ENCODE data around the gene KCNT2.

Gene KCNT2

DNA sequence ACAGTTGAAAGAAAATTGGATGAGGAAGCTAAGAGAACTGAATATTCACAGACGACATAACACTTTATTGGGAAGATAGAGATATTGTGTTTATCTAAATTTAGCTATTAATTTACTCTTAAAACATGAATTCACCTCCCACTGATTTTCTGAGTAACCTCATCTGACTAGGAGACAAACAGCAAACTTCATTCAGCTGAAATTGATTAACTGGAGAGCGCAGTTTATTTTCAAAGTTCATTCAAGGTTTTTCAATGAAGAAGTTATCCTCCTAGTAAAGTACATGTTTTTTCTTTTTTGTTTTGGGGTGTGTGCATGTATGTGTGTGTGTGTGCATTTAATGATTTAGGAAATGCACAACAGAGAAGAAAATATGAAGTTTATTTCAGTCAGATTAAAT, 215.0 kb downstream of the KCNT2 start:
- no peak for DNase-seq

DNA sequence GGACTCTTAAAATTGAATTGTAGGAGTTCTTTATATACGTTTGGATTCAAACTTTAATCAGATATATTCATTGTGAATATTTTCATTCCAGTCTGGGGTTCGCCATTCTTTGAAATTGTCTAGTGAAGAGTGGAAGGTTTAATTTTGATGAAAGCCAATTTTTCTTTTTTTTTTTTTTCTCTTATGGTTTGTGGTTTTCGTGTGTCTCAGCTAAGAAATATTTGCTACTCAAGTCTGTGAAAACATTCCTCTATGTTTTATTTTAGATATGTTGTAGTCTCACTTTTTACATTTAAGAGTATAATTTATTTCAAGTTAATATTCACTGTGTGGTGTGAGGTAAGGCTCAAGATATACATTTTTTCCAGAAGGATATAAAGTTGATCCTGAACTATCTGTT, 220.5 kb downstream of the KCNT2 start:
- peak; percentile 54 for DNase-seq

DNA sequence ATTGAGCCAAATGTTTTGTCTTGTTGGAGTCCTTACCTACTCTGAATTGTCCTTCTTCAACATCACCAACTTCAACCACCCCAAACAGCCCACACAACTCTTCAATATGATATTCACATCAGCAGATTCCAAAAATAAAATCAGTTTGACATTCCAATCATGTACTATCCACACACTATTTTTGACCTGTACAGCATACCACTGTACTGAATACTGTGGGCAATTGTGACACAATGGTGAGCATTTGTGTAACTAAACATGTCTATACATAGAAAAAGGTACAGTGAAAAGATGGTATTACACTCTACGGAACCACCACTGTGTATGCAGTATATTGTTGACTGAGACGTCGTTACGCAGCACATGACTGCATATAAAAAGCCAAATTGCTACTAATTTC, 223.1 kb downstream of the KCNT2 start:
- no peak for DNase-seq

DNA sequence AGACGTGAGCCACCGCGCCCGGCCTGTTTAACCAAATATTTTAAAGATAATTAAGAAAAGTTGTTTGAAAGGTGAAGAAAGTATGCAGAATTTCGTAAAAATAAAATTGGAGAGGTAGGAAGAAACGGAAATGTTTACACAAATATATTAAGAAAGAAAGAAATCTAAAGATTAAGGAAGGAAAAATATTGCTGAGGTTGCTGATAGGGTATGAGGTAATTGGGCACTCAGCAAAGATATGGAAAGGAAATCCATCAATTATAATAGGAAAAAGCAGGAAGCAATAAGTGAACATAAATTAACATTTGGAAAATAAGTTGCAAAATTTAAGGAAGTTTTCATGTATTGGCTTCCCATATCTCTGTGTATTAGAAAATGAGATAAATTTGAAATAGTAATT, 225.9 kb downstream of the KCNT2 start:
- DNase-seq = no peak

DNA sequence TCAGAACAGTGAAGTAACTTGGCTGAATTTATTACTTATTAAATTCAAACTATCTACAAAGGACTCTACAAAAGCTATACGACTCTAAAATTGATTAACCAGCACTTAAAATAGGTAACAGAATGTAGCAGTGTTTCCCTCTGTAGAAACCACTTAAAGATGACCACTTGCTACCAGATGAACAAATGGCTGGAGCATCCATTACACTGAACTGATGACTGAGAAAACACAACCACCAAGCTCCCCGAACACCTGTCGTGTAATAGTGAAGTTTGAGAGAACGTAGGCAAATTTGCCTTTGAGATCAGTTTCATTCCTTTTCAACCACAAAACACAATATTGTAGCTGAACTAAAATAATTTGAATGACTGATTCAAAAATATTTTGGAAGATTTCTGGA, 226.7 kb downstream of the KCNT2 start:
- DNase-seq = no peak

DNA sequence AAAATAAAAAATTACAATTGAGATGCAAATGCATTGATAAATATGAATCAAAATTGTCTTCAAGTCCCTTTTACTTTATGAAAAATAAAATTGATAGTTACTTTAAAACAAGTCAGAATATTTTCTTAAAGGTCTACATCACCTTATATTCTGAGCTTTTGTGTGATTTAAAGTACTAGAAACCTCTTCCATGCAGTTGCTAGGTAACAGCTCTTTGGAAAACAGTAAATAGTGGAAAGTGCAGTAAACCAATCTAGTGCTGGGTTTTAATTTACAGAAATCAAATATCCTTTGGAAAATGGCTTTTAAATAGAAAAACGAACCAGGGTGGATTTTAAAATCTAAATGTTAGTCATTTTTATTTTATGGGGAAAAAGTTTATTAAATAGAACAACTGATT, 227.9 kb downstream of the KCNT2 start:
- DNase-seq = no peak

DNA sequence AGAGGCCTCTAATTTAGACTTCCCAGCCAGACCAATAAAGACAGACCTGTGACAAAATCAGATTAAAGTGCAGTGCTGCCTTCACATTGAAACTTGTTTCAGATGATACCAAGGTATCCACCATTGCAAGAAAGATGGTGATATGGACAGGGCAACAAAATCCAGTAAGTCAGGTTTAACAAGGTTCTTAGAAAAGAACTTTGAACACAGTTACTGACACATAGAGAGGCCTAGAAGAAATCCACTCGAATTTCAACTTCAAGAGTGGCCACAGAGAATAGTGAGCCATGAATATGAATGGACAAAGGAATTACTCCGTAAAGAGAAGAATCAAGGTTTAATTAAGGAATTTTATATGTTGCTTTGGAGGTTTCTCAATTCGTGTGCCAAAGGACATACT, 230.4 kb downstream of the KCNT2 start:
- DNase-seq = no peak

DNA sequence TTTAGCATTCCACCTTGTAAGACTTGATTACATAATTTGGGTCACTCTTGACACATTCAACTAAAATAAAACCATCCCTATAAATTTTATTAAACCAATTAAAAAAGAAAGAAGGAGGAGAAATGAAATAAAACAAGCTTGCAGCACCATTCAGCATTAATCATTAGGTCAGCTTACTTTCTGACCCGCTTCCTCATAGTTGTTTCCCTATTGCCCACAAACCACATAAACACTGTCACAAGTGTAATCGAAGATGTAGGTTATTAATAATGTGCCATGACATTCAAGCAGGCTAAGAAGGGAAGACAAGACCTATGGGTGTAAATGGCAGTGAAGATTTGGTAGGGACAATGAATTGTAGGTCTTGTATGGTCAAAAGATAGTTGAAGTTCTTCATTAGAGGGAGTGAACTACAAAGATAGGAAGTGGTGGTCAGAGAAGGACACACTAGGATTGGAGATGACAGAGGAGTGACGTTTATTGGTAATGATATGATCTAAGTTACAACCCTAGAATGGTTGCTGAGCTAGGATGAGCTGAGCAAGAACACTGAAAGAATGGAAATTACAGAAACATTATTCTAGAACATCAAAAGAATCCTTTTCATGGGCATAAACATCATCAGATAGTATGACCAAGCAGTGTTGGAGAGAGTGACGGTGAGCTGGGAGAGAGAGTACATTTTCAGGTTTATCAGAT, 231.5 kb downstream of the KCNT2 start:
- no peak for DNase-seq

DNA sequence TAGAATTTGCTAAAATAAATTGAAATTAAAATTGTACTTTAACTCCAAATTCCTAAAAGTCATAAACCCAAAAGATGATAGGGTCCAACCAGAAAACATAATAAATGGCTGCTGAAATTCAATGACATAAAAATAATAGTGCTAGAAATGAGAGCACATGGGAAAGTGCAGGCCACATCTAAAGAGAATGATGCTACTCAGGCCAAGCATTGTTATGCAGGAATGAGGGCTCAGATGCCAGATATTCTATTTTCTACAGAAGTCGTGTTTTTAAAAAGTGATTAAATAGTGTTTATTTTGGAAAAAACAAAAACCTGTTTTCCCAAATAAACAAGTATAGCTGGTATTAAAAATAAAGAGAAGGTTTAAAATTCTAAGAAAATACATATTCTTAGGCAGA, 234.4 kb downstream of the KCNT2 start:
- no peak for DNase-seq

DNA sequence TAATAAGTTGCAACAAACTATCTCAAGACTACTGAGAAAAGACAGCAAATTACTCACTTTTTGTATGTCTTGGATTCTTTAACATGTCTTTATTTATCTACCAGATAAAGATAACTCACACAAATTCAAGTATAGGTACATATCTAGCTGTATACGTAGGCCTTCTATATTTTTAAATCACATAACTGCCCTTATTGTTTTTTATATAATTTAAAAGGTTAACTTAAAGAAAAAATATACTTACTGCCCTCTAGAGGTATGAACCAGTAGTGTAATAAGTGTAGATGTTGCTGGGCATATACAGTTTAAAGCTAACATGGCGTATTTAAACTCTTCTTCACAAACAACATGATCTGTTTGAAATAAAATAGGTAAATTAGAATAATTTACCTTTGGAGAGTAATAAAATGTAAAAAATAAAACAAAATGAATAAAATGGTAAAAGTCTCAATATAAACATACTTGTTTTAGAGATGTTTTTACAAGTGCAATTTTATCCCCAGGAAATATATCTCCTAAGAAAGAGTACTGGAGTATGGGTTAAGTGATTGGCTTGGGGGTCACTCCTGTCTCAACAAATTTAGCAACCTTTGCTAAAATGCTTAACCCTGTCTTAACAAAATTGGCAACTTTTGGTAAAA, 235.2 kb downstream of the KCNT2 start:
- peak; percentile 28 for DNase-seq

DNA sequence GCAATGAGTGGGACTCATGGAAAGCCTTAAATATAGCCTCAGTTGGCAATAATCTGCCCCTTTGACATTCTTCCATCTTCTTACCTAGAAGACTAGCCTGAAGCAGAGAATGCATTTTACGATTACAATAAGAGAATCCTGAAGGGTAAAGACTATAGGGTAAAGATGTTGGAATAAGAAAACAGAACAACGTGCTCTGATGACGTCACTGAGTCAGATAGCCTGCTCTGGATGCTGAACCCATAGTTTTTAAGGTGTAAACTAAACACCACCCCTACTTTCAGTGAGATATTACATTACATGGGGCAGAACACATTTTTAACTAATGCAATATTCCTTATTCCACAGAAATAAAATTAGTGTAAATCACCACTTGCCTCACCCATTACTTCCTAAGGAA, 240.4 kb downstream of the KCNT2 start:
- no peak for DNase-seq

DNA sequence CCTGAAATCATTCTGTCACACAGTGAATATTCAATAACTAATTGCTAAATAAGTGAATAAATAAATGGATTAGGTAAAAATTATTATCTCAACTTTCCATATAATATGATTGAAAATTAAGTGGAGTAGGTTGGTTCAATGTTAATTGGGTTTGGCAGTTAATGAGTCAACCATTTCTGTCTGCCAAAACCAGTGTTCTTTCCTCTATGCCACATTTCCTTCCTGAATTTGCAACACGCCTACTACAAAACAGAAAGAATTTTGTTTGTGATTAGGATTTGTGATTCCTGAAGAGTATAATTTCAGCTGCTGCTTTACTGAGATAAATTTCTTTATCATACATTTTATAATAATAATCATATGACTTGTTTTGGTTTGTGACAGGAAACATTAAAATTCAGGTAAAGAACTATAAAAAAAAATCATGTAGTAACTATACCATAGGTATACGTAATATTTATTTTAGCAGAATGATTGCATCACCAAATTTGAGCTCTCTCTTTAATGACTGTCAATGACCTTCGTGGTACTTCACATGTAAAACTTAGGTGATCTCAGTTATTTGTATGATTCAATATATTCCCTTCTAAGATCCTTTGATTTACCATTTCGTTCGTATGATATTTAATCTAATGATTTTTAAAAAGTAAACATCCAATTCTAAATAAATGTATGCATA, 241.3 kb downstream of the KCNT2 start:
- DNase-seq = no peak

DNA sequence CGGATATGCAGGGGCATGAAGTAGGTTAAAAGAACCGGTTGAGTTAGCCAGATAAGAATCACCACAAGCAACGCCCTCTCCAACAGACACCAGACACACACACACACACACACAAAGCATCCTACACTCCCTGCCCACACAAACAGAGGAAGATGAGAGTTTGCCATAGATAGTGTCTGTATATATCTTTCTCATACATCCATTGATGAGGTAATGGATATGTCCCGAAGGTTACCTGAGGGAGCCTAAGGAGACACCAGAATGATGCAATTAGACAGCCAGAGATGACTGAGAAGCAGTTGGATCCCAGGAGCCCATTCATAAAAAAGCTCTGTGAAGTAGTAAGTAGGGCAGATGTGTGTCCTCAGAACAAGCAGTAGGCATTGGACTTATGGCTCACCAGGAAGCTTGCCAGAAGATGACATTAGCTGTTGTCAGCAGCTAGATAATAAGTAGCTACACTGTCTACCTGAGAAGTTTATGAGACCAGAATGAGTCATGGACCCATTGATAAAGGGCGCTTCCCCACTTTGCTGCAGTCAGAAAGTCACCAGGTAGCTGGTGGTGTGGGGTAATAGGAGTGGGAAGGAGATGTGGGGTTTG, 247.0 kb downstream of the KCNT2 start:
- peak; percentile 9 for DNase-seq

DNA sequence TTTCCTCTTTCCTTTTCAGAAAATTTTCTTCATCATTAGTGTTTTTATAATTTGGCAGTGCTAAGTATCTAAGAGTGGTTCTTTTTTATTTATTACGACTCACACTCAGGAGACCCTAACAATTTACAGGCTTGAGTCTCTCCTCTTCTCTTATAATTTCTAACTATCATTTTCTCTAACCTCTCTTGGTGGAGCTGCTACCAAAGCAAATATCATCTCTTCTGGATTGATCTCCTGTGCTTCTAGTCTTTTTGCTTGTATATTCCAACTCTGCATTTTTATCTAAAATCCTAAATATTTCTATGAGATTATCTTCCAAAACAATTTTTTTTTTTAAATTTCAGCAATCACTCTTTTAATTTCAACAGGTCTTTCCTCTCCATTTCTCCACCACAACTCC, 250.3 kb downstream of the KCNT2 start:
- no peak for DNase-seq

DNA sequence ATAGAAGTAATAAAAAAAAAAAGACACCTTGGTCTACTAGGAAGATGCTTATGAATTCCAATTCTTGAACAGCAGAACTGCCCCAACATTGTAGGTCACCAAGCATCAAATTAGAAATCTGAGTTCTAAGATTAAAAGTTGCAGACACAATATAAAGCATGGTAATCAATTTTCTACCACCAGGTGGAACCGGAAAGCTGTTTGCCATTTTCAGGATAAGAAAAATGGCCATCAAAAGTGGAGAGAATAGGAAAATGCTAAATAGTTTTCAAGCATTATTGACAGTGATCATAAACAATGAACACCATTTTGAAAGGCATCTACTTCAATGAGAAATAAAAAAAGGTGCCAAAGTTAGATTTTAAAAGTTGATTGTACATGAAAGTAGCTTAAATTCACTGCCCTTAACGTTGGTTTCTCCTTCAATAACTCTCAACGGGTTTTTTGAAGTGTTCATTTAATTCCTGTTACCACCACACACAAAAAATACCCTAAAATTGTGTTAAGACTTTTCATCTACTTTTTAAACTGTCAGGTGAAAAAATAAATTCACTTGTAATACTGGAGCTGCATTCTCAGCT, 252.9 kb downstream of the KCNT2 start:
- DNase-seq = peak; percentile 21

DNA sequence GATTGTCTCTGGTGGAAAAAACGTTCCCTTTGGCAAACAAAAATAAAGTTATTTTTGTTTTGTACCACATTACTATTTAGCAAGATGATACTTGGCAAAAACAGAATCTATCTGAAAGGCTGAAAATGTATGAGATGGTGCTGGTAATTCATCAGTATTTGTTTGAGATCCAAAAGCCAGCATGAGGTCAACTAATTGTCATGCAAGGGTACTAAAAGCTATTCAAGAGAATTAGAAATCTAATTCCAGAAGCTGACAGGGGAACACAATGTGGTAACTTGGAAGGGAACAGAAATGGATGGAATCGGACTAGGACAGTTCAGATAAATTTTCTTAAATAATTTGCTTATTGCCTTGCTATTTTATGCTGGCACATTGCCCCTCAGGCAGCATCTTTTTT, 263.8 kb downstream of the KCNT2 start:
- DNase-seq = no peak

DNA sequence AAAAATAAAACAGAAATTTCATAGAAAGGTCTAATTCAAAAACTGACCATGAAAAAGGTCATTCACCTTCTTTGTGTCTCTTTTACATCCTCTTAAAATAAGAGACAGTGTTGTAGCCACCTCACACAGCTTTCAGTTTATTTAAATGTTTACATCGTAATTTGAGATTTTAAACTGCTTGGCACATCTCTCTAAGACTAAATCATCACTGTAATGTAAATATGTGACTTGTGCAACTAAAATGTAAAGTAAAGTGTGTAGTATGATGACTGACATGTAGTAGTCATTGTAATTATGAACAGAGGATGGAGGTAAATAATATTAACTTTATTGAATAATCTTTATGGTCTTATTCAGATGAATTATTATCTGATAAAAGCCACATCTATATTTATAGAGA, 283.9 kb downstream of the KCNT2 start:
- peak; percentile 3 for DNase-seq

DNA sequence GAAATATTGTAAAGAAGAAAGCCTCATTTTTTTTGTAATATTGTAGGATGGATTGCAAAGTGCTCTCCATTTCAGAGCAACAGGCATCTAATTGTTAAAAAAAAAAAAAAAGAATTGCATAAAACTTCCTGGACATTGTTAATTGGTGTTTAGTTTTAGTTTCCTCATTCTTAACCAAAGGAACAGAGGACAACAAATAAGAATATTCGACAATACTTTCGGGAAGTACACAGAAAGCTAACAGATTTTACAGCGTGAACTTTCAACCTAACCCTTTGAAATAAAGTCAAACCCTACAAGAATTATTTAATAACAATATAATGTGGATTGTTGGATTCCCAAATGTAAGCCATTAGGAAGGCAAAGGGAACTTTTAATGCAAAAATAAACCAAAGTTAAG, 284.4 kb downstream of the KCNT2 start:
- no peak for DNase-seq

DNA sequence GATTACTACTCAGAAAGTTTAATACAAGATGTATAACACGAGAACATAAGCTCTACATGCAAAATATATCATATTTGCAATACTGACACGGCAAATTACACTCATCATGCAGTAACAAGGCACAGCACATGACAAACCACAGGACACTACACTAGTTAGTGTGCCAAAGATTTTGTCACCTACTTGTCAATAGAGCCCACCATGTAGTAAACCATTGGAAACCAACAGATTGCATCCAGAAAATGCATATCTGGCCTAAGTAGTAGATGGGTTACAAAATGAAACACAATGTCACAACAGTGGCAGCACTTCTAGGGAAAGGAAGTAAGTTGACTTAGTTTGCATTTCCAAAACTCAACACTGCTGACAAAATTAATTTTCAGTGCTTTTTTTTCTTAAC, 288.9 kb downstream of the KCNT2 start:
- no peak for DNase-seq

DNA sequence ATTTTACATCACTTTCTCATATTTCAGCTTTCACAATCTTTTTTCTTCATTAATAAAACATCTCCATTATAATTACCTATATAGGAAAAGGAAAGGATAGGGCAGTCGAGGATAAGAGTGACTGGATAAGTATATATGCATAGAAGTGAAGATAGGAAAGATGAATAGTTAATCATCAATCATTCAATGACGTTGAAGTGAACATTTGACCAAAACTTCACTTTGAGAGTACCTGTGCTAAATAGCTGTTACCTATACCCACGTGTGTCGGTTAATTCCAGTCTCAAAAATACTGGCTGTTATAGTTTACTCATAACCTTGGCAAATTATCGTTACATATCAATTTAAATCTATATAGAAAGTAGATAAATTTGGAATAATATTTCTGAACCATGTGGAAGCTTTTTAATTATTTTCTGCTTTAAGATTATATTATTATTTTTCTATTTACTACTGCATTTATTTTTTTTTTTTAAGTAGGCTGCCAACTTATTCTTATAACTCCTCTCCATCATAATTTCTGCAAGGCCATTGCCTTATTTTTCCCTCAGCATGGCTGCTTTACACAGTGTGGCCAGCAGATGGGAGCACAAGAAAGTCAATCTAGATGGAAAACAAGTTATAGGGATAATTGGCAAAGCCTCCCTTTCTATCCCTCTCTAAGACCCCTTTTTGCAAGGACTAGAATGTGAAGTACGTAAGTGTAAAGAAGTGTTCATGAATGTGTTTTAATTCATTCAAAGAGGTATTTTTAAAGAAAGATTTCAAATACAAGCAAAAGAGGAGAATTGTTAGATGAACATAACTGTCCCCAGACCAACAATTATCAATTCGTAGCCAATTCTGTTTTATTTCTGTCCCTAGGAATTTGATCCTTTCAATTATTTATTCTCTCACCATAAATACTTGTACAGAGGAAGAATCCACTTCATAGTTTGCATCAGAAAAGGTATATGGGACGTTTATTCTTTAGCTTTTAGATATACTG, 290.4 kb downstream of the KCNT2 start:
- peak; percentile 33 for DNase-seq

DNA sequence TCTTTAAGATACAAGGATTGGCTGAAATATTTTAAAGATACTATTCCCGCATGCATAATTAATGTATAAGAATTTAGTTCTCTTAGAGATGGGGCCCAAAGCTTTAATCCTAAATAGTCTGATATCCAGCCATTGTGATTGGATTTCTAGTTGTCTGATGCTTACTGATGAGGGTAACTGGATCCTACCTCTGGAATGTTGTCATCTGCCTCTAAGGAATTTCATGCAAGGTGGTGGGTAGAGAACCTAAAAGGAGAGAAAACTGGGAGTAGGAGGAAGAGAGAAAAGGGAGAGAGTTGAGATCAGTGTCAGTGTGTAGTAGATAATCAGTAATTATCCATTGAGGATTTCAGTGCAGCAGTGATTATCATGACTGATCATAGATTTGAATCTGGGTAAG, 295.5 kb downstream of the KCNT2 start:
- DNase-seq = no peak

DNA sequence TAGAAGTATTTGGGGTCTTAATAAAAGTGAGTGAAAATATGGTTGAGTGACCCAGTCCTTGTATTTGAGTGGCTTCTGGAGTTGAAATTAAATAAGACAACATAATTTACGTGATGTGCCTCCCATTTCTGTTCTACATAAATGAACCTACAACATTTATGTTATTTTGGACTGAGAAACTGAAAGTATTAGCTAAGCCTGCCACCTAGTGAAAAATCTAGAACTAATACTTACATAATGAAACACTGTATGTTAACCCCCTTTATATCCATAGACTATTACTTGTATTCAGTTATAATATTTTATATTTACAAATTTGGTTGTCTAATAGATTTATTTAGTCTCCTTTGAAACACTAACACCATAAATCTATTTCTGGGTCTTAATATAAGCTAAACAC, 298.9 kb downstream of the KCNT2 start:
- peak; percentile 40 for DNase-seq
